HCT116 (cell line): ENCODE measurements around the gene SCARF2. TPM values are rescaled to one million over a fixed set of nuclear protein-coding genes. Genes with fewer than 3 reads are reported as not detected.

Source experiments
- ATAC-seq: fragments of 200-7000 bp; cut with Tn5 transposase; 2 replicates; pipeline ENCODE4 v1.9.1; 2020; ENCODE audit warnings: mild to moderate bottlenecking, moderate library complexity
- BruUV-seq: library from RNA; stranded (reverse); fragments of 400-500 nt; replicated peaks from 2 replicates; lab custom pipeline; 2021; lab: Mats Ljungman, UMichigan
- CTCF ChIA-PET: fragments of 300-600 bp; sonication (Branson Sonifier 250); formaldehyde crosslinking; loops from one replicate; lab custom pipeline; 2021; ENCODE audit warnings: antibody characterized with exemption; lab: Charles Lee
- POLR2A ChIA-PET: fragments of 300-600, 350-600 bp; sonication (Branson Sonifier 250); formaldehyde crosslinking; loops from one replicate; lab custom pipeline; 2021; ENCODE audit warnings: antibody characterized with exemption; lab: Charles Lee
- RAD21 ChIA-PET, 2 experiments: fragments of 300-600 bp; sonication (Branson Sonifier 250); formaldehyde crosslinking; loops; one replicate each; lab custom pipeline; 2023; ENCODE audit warnings: low total read pairs in 2 of 2; ENCODE audit not compliant: uncharacterized antibody in 2 of 2, unreplicated experiment in 2 of 2, low non-redundant PET in 1 of 2; lab: Charles Lee
- DNase-seq: peaks from one replicate; pipeline ENCODE4 v3.0.0-alpha.2; 2010; ENCODE audit warnings: low read depth, low spot score
- H2AFZ ChIP-seq: fragments of 200-600 bp; shearing (Covaris generic), sonication (generic); 2 replicates; pipeline ENCODE4 v1.6.1; 2017; ENCODE audit warnings: low read depth, mixed run types, mixed read lengths, antibody characterized with exemption, low read length; ENCODE audit not compliant: poor library complexity, severe bottlenecking
- H3K27ac ChIP-seq: 2 replicates; pipeline ENCODE4 v1.5.1; 2012; ENCODE audit warnings: low read depth, low read length
- H3K27me3 ChIP-seq: fragments of 200-600 bp; sonication (generic); 2 replicates; pipeline ENCODE4 v1.6.1; 2016; ENCODE audit warnings: mixed run types, low read length, mixed read lengths; ENCODE audit not compliant: insufficient read depth
- H3K36me3 ChIP-seq, 2 experiments: fragments of 200-500 bp in 1 of 2; fragments of 200-600 bp in 1 of 2; sonication (Bioruptor generic) in 1 of 2; sonication (generic) in 1 of 2; 2 replicates each; pipeline versions ENCODE4 v1.5.1 to v1.6.1; 2014 to 2016; ENCODE audit warnings: low read length in 2 of 2, inconsistent platforms in 1 of 2, mixed read lengths in 1 of 2, mixed run types in 1 of 2; ENCODE audit not compliant: insufficient read depth in 2 of 2, control insufficient read depth in 1 of 2
- H3K4me1 ChIP-seq, 2 experiments: fragments of 200-600 bp in 1 of 2; sonication (generic) in 1 of 2; 2 replicates each; pipeline versions ENCODE4 v1.5.1 to v1.6.1; 2012 to 2017; ENCODE audit warnings: low read length in 2 of 2, inconsistent platforms in 1 of 2, mild to moderate bottlenecking in 1 of 2, mixed read lengths in 1 of 2, mixed run types in 1 of 2, moderate library complexity in 1 of 2; ENCODE audit not compliant: insufficient read depth in 2 of 2, control insufficient read depth in 1 of 2
- H3K4me2 ChIP-seq: fragments of 200-600 bp; sonication (generic); 2 replicates; pipeline ENCODE4 v1.6.1; 2017; ENCODE audit warnings: mixed run types, low read length, mixed read lengths
- H3K4me3 ChIP-seq, 2 experiments: fragments of 200-600 bp in 1 of 2; sonication (generic) in 1 of 2; replicated peaks in 1 of 2; 2 replicates each; pipeline ENCODE4 v1.5.1; 2011 to 2016; ENCODE audit warnings: low read length in 2 of 2, control low read depth in 1 of 2, low read depth in 1 of 2, mild to moderate bottlenecking in 1 of 2, mixed read lengths in 1 of 2, mixed run types in 1 of 2
- H3K79me2 ChIP-seq: fragments of 200-600 bp; sonication (generic); 2 replicates; pipeline ENCODE4 v1.6.1; 2017; ENCODE audit warnings: mild to moderate bottlenecking, mixed run types, low read length, moderate library complexity, mixed read lengths; ENCODE audit not compliant: insufficient read depth
- H3K9ac ChIP-seq: fragments of 200-600 bp; sonication (generic); 2 replicates; pipeline ENCODE4 v1.6.1; 2016; ENCODE audit warnings: low read length, mixed read lengths
- H3K9me2 ChIP-seq: fragments of 200-600 bp; sonication (generic), shearing (Covaris generic); 2 replicates; pipeline ENCODE4 v1.6.1; 2017; ENCODE audit warnings: mixed run types, mild to moderate bottlenecking, moderate library complexity; ENCODE audit not compliant: insufficient read depth
- H3K9me3 ChIP-seq, 2 experiments: fragments of 200-500 bp in 1 of 2; fragments of 200-600 bp in 1 of 2; sonication (Bioruptor generic) in 1 of 2; sonication (generic) in 1 of 2; 2 replicates each; pipeline ENCODE4 v1.6.1; 2014 to 2017; ENCODE audit warnings: low read length in 2 of 2, mixed read lengths in 2 of 2, inconsistent platforms in 1 of 2, low read depth in 1 of 2, mild to moderate bottlenecking in 1 of 2, mixed run types in 1 of 2, moderate library complexity in 1 of 2; ENCODE audit not compliant: control insufficient read depth in 1 of 2, insufficient read depth in 1 of 2
- H4K20me1 ChIP-seq: fragments of 200-600 bp; sonication (generic), shearing (Covaris generic); 2 replicates; pipeline ENCODE4 v1.6.1; 2017; ENCODE audit warnings: mixed run types, mild to moderate bottlenecking, moderate library complexity; ENCODE audit not compliant: insufficient read depth
- CBX3 ChIP-seq: IDR thresholded peaks from 2 replicates; pipeline ENCODE4 v1.6.1; 2012; ENCODE audit warnings: low read depth
- CEBPB ChIP-seq: IDR thresholded peaks from 2 replicates; pipeline ENCODE4 v1.6.1; 2012; ENCODE audit warnings: low read depth
- EGR1 ChIP-seq: IDR thresholded peaks from 2 replicates; pipeline ENCODE4 v1.6.1; 2012; ENCODE audit warnings: low read depth
- ELF1 ChIP-seq: IDR thresholded peaks from 2 replicates; pipeline ENCODE4 v1.6.1; 2012; ENCODE audit warnings: low read depth, borderline replicate concordance
- EZH2 ChIP-seq: fragments of 200-600 bp; sonication (generic); IDR thresholded peaks from 2 replicates; pipeline ENCODE4 v1.6.1; 2017; ENCODE audit warnings: antibody characterized with exemption, mixed run types
- EZH2phosphoT487 ChIP-seq: fragments of 200-600 bp; IDR thresholded peaks from 2 replicates; pipeline ENCODE4 v1.6.1; 2018; ENCODE audit warnings: antibody characterized with exemption, borderline replicate concordance
- FOSL1 ChIP-seq: IDR thresholded peaks from 2 replicates; pipeline ENCODE4 v1.6.1; 2012; ENCODE audit warnings: low read depth
- JUND ChIP-seq: IDR thresholded peaks from 2 replicates; pipeline ENCODE4 v1.6.1; 2012
- POLR2AphosphoS5 ChIP-seq: IDR thresholded peaks from 2 replicates; pipeline ENCODE4 v1.6.1; 2011; ENCODE audit warnings: mild to moderate bottlenecking, low read depth, low read length, moderate library complexity
- RAD21 ChIP-seq: IDR thresholded peaks from 2 replicates; pipeline ENCODE4 v1.6.1; 2012; ENCODE audit warnings: low read depth, mild to moderate bottlenecking
- SIN3A ChIP-seq: IDR thresholded peaks from 2 replicates; pipeline ENCODE4 v1.6.1; 2012; ENCODE audit warnings: low read depth
- SP1 ChIP-seq: IDR thresholded peaks from 2 replicates; pipeline ENCODE4 v1.6.1; 2012; ENCODE audit warnings: low read depth
- SRF ChIP-seq: IDR thresholded peaks from 2 replicates; pipeline ENCODE4 v1.6.1; 2012; ENCODE audit warnings: low read depth
- TCF7L2 ChIP-seq: IDR thresholded peaks from 2 replicates; pipeline ENCODE4 v1.7.0; 2011; ENCODE audit warnings: borderline replicate concordance, inconsistent platforms; ENCODE audit not compliant: insufficient read depth, insufficient read length; ENCODE audit errors: extremely low read depth
- YY1 ChIP-seq: IDR thresholded peaks from 2 replicates; pipeline ENCODE4 v1.6.1; 2011; ENCODE audit warnings: low read length, low read depth, moderate library complexity, mild to moderate bottlenecking; ENCODE audit not compliant: insufficient replicate concordance; ENCODE audit errors: extremely low read depth
- ZFX ChIP-seq: fragments of 450-650 bp; IDR thresholded peaks from 2 replicates; pipeline ENCODE4 v1.6.1; 2017
- intact Hi-C: fragments of 100-400 bp; cut with micrococcal nuclease; formaldehyde crosslinking; loops from 2 replicates; pipeline ENCODE4 v1.10.0; 2022
- total RNA-seq: library from RNA; stranded (reverse); gene quantifications from one replicate; pipeline ENCODE4 v1.2.1, GENCODE V29; 2021; ENCODE audit not compliant: unreplicated experiment
- TF ChIP-seq, protein P1 (sequence below): IDR thresholded peaks from 2 replicates; pipeline ENCODE4 v1.6.1; 2012; ENCODE audit warnings: low read depth
- TF ChIP-seq, protein P2 (sequence below): IDR thresholded peaks from 2 replicates; pipeline ENCODE4 v1.6.1; 2012

SCARF2 gene
- total RNA-seq, 1 experiment from 2014 or later, result 2.5 TPM

DNA sequence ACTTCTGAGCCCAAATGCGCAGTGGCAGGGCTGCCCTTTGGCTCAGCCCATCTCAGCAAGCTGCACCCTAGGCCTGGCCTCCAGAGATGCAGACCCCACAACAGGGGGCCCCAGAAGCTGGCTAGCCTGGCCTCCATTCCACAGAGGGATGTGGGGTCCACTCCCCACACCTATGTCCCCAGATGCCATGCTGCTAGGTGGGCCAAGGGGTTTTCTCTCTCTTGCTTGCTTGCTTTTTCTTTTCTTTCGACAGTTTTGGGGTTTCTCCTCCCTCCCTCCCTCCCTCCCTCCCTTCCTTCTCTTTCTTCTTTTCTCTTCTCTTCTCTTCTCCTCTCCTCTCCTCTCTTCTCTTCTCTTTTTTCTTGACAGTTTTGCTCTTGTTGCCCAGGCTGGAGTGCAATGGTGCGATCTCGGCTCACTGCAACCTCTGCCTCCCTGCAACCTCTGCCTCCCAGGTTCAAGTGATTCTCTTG is 9.6 kb downstream of the SCARF2 start:
- H3K36me3 ChIP-seq, result no peaks in the 10 kb centered on the region
- CTCF ChIA-PET, result interaction anchor here (1.3 kb wide), 1 partner anchor 10 kb away, joined by 9 read pairs; no protein-coding TSS in a partner anchor
- H3K27ac ChIP-seq, result no peak overlapping the region
- no peak overlapping the region for H3K4me3 ChIP-seq
- H3K9ac ChIP-seq, result no peak overlapping the region
- no peak for DNase-seq
- TF ChIP-seq, protein P1, sequence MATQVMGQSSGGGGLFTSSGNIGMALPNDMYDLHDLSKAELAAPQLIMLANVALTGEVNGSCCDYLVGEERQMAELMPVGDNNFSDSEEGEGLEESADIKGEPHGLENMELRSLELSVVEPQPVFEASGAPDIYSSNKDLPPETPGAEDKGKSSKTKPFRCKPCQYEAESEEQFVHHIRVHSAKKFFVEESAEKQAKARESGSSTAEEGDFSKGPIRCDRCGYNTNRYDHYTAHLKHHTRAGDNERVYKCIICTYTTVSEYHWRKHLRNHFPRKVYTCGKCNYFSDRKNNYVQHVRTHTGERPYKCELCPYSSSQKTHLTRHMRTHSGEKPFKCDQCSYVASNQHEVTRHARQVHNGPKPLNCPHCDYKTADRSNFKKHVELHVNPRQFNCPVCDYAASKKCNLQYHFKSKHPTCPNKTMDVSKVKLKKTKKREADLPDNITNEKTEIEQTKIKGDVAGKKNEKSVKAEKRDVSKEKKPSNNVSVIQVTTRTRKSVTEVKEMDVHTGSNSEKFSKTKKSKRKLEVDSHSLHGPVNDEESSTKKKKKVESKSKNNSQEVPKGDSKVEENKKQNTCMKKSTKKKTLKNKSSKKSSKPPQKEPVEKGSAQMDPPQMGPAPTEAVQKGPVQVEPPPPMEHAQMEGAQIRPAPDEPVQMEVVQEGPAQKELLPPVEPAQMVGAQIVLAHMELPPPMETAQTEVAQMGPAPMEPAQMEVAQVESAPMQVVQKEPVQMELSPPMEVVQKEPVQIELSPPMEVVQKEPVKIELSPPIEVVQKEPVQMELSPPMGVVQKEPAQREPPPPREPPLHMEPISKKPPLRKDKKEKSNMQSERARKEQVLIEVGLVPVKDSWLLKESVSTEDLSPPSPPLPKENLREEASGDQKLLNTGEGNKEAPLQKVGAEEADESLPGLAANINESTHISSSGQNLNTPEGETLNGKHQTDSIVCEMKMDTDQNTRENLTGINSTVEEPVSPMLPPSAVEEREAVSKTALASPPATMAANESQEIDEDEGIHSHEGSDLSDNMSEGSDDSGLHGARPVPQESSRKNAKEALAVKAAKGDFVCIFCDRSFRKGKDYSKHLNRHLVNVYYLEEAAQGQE, result no peak
- no peak for TF ChIP-seq SIN3A
- no peak for TF ChIP-seq JUND
- TF ChIP-seq TCF7L2, result no peak
- no peak for TF ChIP-seq YY1
- no peak for TF ChIP-seq EZH2phosphoT487
- TF ChIP-seq SRF, result no peak
- no peak for TF ChIP-seq CEBPB
- no peak for TF ChIP-seq ZFX
- no peak for TF ChIP-seq FOSL1
- no peak for TF ChIP-seq POLR2AphosphoS5
- TF ChIP-seq, protein P2, sequence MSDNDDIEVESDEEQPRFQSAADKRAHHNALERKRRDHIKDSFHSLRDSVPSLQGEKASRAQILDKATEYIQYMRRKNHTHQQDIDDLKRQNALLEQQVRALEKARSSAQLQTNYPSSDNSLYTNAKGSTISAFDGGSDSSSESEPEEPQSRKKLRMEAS, result no peak
- no peak for TF ChIP-seq EGR1
- no peak for TF ChIP-seq SP1
- no peak for TF ChIP-seq ELF1
- TF ChIP-seq CBX3, result no peak
- TF ChIP-seq EZH2, result no peak
- TF ChIP-seq RAD21, result no peak
- TF ChIP-seq, all 23 proteins: peak for 0
- no peaks in the 10 kb centered on the region for H3K9me2 ChIP-seq
- POLR2A ChIA-PET, result no interaction called here
- H3K27me3 ChIP-seq, result no peaks in the 10 kb centered on the region
- H3K9me3 ChIP-seq, result no peaks in the 10 kb centered on the region
- RAD21 ChIA-PET, result no interaction called here
- H3K4me1 ChIP-seq, result peaks cover 16 to 35% of the 10 kb centered on the region in 2 experiments
- no peaks in the 10 kb centered on the region for H4K20me1 ChIP-seq
- intact Hi-C loops, result no loop called here
- H3K4me2 ChIP-seq, result no peak overlapping the region
- no peak for ATAC-seq
- no TSS peak for BruUV-seq
- H2AFZ ChIP-seq, result no peak overlapping the region
- no peaks in the 10 kb centered on the region for H3K79me2 ChIP-seq
